Measurements from ENCODE around the gene RSBN1L. TPM values are rescaled to one million over a fixed set of nuclear protein-coding genes. Genes with fewer than 3 reads are reported as not detected.

RSBN1L gene
- total and polyA plus RNA-seq, 2 donors (not counting 3 experiments of a cell fraction or from before 2014, with no cell fraction given): 3.0 to 13.1 TPM

- H3K4me1 ChIP-seq (ENCODE audit: control insufficient read depth, extremely low read depth, insufficient read depth, low read length): no peaks in the 10 kb centered on the region
- no peaks in the 10 kb centered on the region for H3K9me1 ChIP-seq (replicated peaks; ENCODE audit: control insufficient read depth, extremely low read depth, insufficient read depth, low read length)
- peaks cover 15% of the 10 kb centered on the region for H3K79me2 ChIP-seq (ENCODE audit: control insufficient read depth, insufficient read depth, low read length)
These were observed 124.7 kb downstream of the RSBN1L start for GRCh38 chr7:77820967-77821366.

GRCh38 chr7:77822269-77822668 is 126.0 kb downstream of the RSBN1L start:
- Histone ChIP-seq H3K9me3 (replicated peaks; ENCODE audit: control insufficient read depth, insufficient read depth, low read length) (peaks cover 2% of the 10 kb centered on the region), H3K4me1 (ENCODE audit: control insufficient read depth, extremely low read depth, insufficient read depth, low read length) (no peaks in the 10 kb centered on the region), H3K9ac (replicated peaks; ENCODE audit: extremely low read depth, insufficient read depth, low read length) (no peak overlapping the region), H3K4me2 (ENCODE audit: insufficient read depth, low read length) (no peak overlapping the region), H4K20me1 (replicated peaks; ENCODE audit: control insufficient read depth, extremely low read depth, insufficient read depth, low read length) (no peaks in the 10 kb centered on the region), H3K27ac (ENCODE audit: insufficient read depth, low read depth, low read length) (no peak overlapping the region), H3K9me1 (replicated peaks; ENCODE audit: control insufficient read depth, extremely low read depth, insufficient read depth, low read length) (no peaks in the 10 kb centered on the region), H3K27me3 (ENCODE audit: control insufficient read depth in 2 of 2, insufficient read depth in 2 of 2, low read length in 2 of 2) (no peaks in the 10 kb centered on the region), H3K4me3 (replicated peaks in 1 of 3; ENCODE audit: insufficient read depth in 1 of 3, low read depth in 1 of 3, low read length in 3 of 3) (no peak overlapping the region), H2AFZ (ENCODE audit: low read depth, low read length) (no peak overlapping the region), H3K36me3 (ENCODE audit: control insufficient read depth in 2 of 2, extremely low read depth in 1 of 2, insufficient read depth in 2 of 2, low read length in 2 of 2) (no peaks in the 10 kb centered on the region), H3K79me2 (ENCODE audit: control insufficient read depth, insufficient read depth, low read length) (peaks cover 15% of the 10 kb centered on the region)
- TF ChIP-seq MYC (IDR thresholded peaks at IDR 0.05; ENCODE audit: low read depth, low read length) (no peak), CTCF (IDR thresholded peaks at IDR 0.05; ENCODE audit: extremely low read depth in 1 of 2, insufficient read depth in 1 of 2, low read depth in 1 of 2, low read length in 2 of 2) (no peak), POLR2A (IDR thresholded peaks at IDR 0.05; ENCODE audit: low read depth, low read length) (no peak), GATA2 (IDR thresholded peaks at IDR 0.05; ENCODE audit: insufficient read depth, insufficient read length, low read depth, low read length) (no peak), POLR2AphosphoS5 (IDR thresholded peaks at IDR 0.05; ENCODE audit: insufficient read depth, low read depth, low read length) (no peak), FOS (IDR thresholded peaks at IDR 0.05; ENCODE audit: borderline replicate concordance, insufficient read depth, low read length) (no peak), JUN (IDR thresholded peaks at IDR 0.05; ENCODE audit: borderline replicate concordance, insufficient read depth, insufficient read length, low read depth) (no peak), EZH2 (IDR thresholded peaks at IDR 0.05; ENCODE audit: borderline replicate concordance, low read depth, low read length, severe bottlenecking) (no peak), MAX (IDR thresholded peaks at IDR 0.05; ENCODE audit: insufficient read depth, insufficient read length) (no peak)
- dilution Hi-C loops (cut with MboI; ENCODE audit: extremely low pct_ligation_motif_present, low sequenced_read_pairs) (no loop called here), intact Hi-C loops (cut with micrococcal nuclease) (no loop called here)
- ChIA-PET POLR2A (no interaction called here), CTCF (no interaction called here)
- BruUV-seq (replicated peaks): no TSS peak
- FAIRE-seq (no peak), DNase-seq (ENCODE audit: low read depth, low spot score) (no peak)

More at GRCh38 chr7:77820967-77821366, 124.7 kb downstream of the RSBN1L start:
- no peak for TF ChIP-seq MYC (IDR thresholded peaks at IDR 0.05; ENCODE audit: low read depth, low read length)
- H4K20me1 ChIP-seq (replicated peaks; ENCODE audit: control insufficient read depth, extremely low read depth, insufficient read depth, low read length): no peaks in the 10 kb centered on the region
- dilution Hi-C loops (cut with MboI; ENCODE audit: extremely low pct_ligation_motif_present, low sequenced_read_pairs) (no loop called here), intact Hi-C loops (cut with micrococcal nuclease) (no loop called here)
- DNase-seq (ENCODE audit: low read depth, low spot score): no peak
- H3K9me3 ChIP-seq (replicated peaks; ENCODE audit: control insufficient read depth, insufficient read depth, low read length): peaks cover 2% of the 10 kb centered on the region
- no peak for FAIRE-seq
- BruUV-seq (replicated peaks): no TSS peak
- no peak overlapping the region for H3K27ac ChIP-seq (ENCODE audit: insufficient read depth, low read depth, low read length)
- no peak overlapping the region for H3K4me2 ChIP-seq (ENCODE audit: insufficient read depth, low read length)
- POLR2A ChIA-PET: no interaction called here
- H3K4me3 ChIP-seq (replicated peaks in 1 of 3; ENCODE audit: insufficient read depth in 1 of 3, low read depth in 1 of 3, low read length in 3 of 3): no peak overlapping the region
- H3K9ac ChIP-seq (replicated peaks; ENCODE audit: extremely low read depth, insufficient read depth, low read length): no peak overlapping the region
- H3K27me3 ChIP-seq (ENCODE audit: control insufficient read depth in 2 of 2, insufficient read depth in 2 of 2, low read length in 2 of 2): no peaks in the 10 kb centered on the region
- CTCF ChIA-PET: no interaction called here
- H2AFZ ChIP-seq (ENCODE audit: low read depth, low read length): no peak overlapping the region
- H3K36me3 ChIP-seq (ENCODE audit: control insufficient read depth in 2 of 2, extremely low read depth in 1 of 2, insufficient read depth in 2 of 2, low read length in 2 of 2): no peaks in the 10 kb centered on the region
